Dedifferentiated amniotic fluid mesenchymal stem cell (primary cell): ENCODE measurements around the gene C1QTNF3.
A peak's percentile ranks its signal among the peaks of the same experiment; 100 is the strongest.
"Not testable (repeated sequence)": the region's sequence is repeated elsewhere in the genome, so short reads cannot be mapped to it uniquely, and the experiment has no call there.

ENCODE experiments used
- DNase-seq: peaks from one replicate; pipeline ENCODE4 v3.0.0-alpha.2; 2016; ENCODE audit errors: extremely low spot score

C1QTNF3 gene

GRCh38 chr5:34051374-34051980 is 8.5 kb upstream of the C1QTNF3 start:
- no peak for DNase-seq

DNA sequence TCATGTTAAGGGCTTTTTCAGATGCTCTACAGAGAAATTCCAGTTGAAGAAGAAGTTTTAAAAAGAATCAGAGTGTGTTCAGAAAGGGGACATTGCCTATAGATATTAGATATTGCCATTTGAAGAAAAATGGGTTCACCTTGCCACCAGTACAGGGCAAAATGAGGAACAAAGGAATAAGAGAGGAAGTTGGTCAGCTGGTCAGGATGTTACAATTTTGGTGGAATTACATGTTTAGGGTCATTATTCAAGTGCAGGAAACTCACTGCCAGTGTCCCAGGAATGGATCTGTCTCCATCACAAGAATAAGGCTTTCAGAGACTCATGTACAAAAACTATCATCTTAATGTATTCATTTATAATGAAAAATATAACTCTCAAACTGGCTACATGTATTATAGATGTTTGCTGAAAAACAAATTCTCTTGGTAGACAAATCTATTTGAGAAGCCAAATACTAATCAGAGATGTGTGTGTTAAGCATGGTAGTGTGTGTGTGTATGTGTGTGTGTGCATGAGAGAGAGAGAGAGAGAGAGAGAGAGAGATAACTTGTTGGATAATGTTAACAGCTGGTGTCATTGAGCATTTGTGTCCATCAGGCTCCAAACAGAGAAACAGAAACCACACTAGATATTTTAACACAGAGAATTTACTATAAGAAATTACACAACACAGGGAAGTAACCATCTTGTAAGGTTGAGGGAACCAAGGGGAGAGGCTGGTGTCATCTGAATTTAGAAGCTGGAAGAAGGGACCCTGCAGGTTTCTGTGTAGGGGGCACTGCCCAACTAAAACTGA is 5.0 kb upstream of the C1QTNF3 start:
- DNase-seq, result no peak

DNA sequence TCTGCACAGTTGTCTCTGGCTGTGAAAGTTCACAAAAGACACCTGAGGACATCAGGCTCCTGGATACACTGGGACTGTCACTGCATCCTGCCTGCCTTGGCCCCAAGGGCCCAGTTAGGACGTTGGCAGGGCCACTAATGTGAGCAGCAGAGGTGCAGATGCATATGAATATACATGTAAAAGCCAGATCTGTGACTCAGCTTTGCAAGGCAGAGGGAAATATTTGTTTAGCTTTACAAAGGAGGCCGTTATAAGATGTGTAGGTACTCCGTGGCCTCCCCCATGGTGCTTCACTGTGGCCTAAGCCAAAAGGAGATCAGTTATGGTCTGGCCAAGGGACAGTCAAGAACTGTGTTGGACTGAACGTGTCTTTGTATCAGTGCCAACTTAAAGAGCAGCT is 4.1 kb upstream of the C1QTNF3 start:
- no peak for DNase-seq

DNA sequence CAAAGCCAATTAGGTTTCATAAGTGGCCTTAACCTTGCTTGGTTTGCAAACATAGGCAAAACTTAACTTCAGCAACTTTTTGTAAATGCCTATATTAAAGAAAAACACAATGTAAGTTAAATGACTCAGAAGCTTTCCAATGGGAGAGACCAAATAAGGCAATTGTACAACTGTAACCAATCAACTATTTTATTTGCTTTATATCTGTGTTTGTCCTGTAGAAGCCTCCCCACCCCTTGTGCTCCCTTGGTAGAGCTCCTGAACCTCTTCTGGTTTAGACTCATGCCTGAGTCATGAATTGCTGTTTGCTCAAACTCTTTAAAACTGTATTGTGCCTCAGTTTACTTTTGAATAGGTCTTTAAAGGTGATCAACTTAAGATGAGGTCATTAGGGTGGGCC is 3.0 kb upstream of the C1QTNF3 start:
- DNase-seq, result peak; percentile 19

GRCh38 chr5:34045023-34045422 is 2.0 kb upstream of the C1QTNF3 start:
- DNase-seq, result no peak

DNA sequence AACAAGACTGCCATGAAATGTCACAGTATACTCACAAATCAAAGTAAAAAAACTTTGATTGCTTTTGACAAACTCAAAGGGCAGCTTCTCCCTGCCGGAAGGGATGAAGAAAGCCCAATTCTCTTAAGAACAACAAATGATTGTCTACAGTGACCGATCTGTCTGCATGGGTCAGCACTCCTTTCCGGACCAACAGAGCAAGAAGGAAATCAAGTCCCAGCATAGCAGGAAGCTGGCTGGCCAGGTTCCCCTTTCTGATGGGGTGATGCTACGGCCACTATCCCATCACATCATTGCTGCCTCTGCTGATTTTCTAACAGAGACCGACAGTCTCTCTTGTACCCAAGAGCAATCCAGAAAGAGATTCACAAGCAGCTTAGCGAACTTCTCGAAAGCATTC is 692 bp downstream of the C1QTNF3 start:
- no peak for DNase-seq

GRCh38 chr5:34041247-34041972 is 1.6 kb downstream of the C1QTNF3 start:
- DNase-seq, result no peak

GRCh38 chr5:34040472-34040871 is 2.5 kb downstream of the C1QTNF3 start:
- no peak for DNase-seq

- DNase-seq, result no peak
Observed at GRCh38 chr5:34039398-34040157, 3.4 kb downstream of the C1QTNF3 start.

- no peak for DNase-seq
Observed at GRCh38 chr5:34038838-34039237, 4.2 kb downstream of the C1QTNF3 start.

DNA sequence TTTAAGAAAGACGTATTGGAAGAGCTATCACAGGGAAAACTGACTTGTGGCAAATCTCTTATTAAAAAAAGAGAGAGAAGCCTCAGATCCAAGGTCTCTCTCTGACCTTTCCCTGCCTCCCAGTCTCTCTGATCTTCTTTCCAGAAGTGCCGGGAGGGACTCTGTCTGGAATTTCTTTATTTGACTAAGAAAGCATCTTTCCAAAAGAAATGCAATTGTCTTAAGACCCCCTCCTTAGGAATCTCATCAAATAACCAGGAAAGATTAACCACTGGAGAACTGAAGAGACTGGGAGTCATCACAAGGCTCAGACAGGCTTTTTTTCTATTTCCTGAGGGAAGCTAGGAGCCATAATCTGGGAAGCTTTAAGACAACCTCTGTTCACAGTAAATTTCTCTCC is 4.6 kb downstream of the C1QTNF3 start:
- no peak for DNase-seq

GRCh38 chr5:34037726-34038125 is 5.3 kb downstream of the C1QTNF3 start:
- DNase-seq, result no peak

GRCh38 chr5:34035756-34036155 is 7.3 kb downstream of the C1QTNF3 start:
- DNase-seq, result no peak

DNA sequence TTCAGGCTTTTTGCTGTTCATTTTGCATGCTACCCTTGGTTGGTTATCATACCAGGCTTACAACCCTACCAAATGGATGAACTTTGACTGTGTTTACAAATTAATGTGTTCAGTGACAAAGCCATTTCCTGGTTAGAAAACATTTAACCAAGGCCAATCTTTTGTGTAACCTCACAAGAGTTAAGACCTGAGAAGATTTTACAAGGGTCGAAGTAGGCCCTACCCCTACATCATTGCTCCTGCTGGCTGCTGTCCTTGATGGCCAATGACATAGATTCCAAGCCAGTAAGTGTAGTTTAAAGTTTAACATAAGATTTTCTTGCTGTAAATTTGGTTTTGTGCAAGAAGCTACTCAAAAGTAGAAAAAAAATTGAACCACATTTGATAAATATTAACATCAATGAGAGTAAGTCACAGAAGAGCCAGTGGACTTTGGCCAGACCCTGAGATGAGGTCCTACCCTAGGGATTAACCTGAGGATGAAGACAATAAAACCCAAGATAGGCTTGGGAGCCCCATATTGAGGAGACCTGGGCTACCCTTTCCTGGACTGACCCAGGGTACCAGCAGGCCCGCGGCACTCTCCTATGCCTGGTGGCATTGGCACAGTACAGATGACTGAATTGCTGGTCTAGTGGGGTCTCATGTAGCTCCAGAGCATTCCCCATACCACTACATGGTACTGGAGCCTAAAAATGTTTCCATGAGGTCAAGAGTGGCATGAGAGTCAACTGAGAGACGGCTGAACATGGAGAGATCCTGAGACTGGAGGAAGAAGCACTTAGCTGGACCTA is 8.3 kb downstream of the C1QTNF3 start:
- no peak for DNase-seq

DNA sequence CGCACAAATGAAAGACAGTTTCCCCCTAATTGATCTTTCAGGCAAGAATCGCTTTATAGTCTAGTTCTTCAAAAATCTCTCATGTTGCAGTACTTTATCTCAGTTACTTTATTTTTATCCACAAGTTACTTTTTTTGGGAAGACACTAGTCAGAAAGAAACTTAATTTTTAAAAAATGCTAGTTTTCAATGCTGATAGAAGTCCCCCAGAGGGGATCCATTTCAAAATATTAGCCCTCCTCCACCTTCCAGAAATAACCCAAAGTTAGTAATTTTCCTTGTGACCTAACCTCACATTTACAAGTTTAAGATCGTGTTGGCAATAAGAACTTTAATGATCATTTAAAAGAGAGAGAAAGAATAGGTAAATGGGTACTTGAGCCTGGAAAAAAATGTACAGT is 11.0 kb downstream of the C1QTNF3 start:
- no peak for DNase-seq

DNA sequence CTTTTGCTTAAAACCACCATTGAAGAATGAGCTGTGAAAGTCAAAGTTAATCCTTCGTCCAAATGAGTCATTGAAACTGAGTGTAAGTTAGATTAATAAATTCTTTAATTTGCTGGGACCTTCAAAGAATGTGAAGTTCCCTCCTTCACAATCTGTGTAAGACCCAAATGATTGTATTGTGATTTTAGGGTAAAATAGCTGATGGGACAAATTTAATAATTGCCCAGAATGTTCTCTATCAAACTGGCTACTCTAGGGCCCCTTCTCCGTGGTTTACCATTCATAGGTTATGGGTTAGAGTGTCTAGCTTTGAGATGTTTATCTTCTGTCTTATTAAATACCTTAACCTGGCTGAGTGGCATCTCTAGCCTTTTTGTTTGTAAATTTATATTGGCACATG is 11.9 kb downstream of the C1QTNF3 start:
- no peak for DNase-seq

GRCh38 chr5:34030585-34030984 is 12.4 kb downstream of the C1QTNF3 start:
- not testable (repeated sequence) for DNase-seq

DNA sequence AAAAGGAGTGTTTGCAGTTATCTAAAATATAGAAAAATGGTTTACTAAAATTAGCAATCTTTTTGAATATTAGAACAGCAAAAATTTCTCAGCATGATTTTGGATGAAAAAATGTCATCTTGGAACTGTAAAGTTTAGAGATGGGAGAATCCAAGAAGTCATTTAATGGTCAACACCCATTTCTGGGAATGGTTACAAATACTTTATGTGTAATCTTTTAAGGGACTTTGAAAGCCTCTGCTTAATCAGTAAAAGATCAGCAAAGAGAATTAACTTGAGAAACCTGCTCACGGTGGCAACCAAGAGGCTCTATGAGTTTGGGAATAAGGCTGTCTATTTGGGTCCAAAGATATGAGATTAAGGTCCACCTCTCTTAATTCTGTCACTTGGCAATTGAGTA is 13.0 kb downstream of the C1QTNF3 start:
- DNase-seq, result no peak

GRCh38 chr5:34028349-34028748 is 14.7 kb downstream of the C1QTNF3 start:
- no peak for DNase-seq

DNA sequence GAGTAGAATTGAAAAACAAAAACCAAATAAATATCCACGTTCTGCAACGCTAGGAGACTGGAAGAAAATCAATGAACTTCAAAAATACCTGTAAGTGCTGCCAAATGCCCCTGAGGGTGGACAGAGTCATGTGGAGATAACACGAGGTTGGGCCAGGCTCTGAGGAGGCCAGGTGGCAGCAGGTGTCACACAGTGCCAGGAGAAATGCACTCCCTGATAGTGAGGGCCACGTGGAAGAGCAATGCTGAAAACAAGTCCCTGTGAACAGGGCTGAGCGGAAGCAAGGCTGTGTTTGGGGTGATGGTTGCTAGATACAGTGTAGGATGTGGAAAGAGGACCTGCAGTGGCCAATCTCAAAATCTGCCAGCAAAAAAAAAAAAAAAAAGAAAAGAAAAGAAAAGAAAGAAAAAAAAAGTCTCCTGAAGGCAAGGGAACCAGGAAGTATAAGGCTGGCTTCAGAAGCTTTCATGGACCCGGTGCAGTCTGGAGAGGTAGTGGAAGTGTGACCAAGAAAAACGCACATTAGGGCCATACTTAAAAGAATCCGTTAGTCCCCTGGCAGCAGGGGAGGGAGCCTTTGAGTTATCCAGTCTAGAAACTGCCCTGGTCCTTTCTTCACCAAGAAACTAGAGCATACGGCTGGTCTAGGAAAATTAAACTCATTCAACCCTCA is 16.8 kb downstream of the C1QTNF3 start:
- DNase-seq, result no peak
